WI38 (cell line): ENCODE results near the gene E2F2.

ENCODE experiments used
- H3K4me3 ChIP-seq: 2 replicates; pipeline ENCODE4 v1.5.1; 2011; ENCODE audit warnings: low read depth, mild to moderate bottlenecking, control low read depth, low read length
- CTCF ChIP-seq: IDR thresholded peaks from 2 replicates; pipeline ENCODE4 v1.5.1; 2012; ENCODE audit warnings: low read depth, mild to moderate bottlenecking, control low read depth, low read length

Gene E2F2

DNA sequence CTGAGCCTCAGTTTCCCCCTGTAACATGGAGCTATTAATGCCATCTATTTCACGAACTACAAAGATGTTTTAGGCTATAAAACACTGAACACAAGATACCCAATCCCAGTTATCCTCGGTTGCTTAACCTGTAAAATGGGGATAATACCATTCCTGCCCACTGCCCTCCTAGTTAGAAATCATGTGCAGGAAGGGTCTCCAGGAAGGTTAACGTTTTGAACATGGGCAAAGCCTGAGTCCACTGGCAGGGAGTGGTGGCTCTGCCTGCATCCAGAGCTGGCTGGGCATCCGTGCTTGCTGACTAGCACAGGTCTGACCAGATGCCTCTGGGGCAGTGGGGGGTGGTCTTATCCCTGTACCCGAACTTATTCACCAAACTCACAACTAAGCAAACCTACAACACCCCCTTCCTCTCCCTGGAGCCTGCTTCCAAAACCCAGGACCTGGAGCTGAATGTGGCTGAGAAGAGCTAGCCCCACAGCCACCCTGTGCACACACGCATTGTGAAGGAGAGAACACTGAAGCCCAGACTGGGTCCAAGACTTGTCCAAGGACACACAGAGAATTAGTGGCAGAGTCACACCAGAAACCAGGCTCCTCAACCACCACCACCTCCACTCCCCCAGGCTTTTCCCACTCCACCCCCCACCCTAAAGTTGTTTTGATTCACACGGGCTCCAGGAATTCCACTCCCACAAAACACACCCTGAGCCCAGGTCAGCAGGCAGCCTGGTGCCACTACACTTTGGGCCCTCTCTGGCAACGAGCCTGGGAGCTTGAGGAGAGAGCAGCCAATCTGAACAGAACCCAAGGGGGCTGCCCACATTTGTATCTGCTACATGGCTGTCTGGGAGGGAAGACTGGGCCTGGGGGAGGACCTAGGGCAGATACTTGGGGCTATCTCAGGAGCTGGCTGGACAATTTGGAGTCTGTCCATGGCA lies 1.6 kb downstream of the E2F2 start:
- TF ChIP-seq CTCF: no peak
- no peak overlapping the region for H3K4me3 ChIP-seq

GRCh38 chr1:23528250-23528978 lies 2.6 kb downstream of the E2F2 start:
- no peak overlapping the region for H3K4me3 ChIP-seq
- TF ChIP-seq CTCF: no peak

GRCh38 chr1:23527900-23528249 lies 3.2 kb downstream of the E2F2 start:
- TF ChIP-seq CTCF: no peak

DNA sequence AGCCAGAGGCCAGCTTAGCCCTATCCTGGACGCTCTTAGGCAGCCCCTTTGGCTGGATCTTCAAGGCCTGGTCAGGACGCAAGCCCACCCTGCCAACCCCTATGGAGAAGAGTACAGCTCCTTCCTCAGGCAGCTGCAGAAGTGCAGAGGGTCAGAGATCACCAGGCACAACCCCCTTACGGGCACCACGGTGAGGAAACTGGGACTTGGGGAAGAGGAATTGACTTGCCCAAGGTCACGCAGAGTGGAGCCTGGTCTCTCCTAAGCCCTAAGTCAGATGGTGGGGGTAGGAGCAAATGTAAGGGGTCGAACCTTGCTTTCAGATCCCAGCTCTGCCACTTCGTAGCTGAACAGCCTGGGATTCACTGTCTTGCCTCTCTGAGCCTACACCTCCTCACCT lies 3.7 kb downstream of the E2F2 start:
- no peak for TF ChIP-seq CTCF
- H3K4me3 ChIP-seq: no peak overlapping the region

More at GRCh38 chr1:23527900-23528249, 3.2 kb downstream of the E2F2 start:
- no peak overlapping the region for H3K4me3 ChIP-seq

- TF ChIP-seq CTCF: no peak
- no peak overlapping the region for H3K4me3 ChIP-seq
These were observed 4.5 kb downstream of the E2F2 start for GRCh38 chr1:23526329-23527041.

DNA sequence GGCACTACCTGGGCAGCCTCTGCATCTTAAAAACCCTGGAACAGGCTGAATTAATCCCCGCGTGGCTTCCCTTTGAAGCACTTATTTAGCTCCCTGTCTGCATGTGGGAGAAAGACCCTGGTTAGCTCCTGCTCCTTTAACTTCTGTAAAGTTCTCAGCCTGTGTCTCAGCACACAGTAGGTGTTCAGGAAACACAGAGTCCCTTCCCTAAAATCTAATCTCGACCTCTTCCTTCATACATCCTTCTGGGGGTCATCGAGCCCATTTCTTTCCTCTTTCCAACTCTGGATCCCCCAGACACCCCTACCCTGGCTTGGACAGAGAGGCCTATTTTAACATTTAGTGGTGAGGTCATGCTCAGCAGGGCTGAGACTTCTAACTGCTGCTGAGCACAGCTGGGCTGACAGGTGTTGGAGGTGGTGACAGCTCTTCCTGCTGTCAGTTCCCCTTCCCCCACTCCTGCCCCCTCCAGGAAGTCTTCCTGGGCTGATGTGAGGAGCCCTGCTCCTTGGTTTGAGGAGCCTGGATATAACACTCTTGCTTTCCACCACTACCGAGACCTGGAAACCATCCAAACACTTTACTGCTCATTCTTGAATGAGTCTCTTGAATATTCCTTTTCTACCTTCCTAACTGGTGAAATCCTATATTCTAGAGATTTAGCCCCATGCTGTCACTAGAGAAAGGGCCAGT lies 5.3 kb downstream of the E2F2 start:
- H3K4me3 ChIP-seq: no peak overlapping the region

More for the DNA sequence above, 5.3 kb downstream of the E2F2 start:
- no peak for TF ChIP-seq CTCF
